NCI-H748 (cell line): ENCODE results near the gene HS3ST3B1.

Source experiments
- DNase-seq: peaks from one replicate; lab custom pipeline; 2025; ENCODE audit not compliant: unreplicated experiment; lab: John Stamatoyannopoulos, UW

Gene HS3ST3B1

GRCh38 chr17:14300575-14301278 lies at the start of gene HS3ST3B1:
TSS of gene HS3ST3B1 (plus strand) at chr17:14301081. CDS start at chr17:14301519, 438 bp downstream.
- DNase-seq = peak; percentile 99

- no peak for DNase-seq
Measured at GRCh38 chr17:14261406-14261805, 39.5 kb upstream of the HS3ST3B1 start.

- no peak for DNase-seq
Measured at GRCh38 chr17:14268264-14268663, 32.6 kb upstream of the HS3ST3B1 start.

- DNase-seq = no peak
Measured at GRCh38 chr17:14269473-14269872, 31.4 kb upstream of the HS3ST3B1 start.

- DNase-seq = no peak
Measured at GRCh38 chr17:14270508-14270907, 30.4 kb upstream of the HS3ST3B1 start.

- DNase-seq = no peak
Measured at GRCh38 chr17:14276535-14277250, 24.2 kb upstream of the HS3ST3B1 start.

- DNase-seq = no peak
Measured at GRCh38 chr17:14281530-14281929, 19.4 kb upstream of the HS3ST3B1 start.

- DNase-seq = no peak
Measured at GRCh38 chr17:14282726-14283125, 18.2 kb upstream of the HS3ST3B1 start.

GRCh38 chr17:14289162-14289561 lies 11.7 kb upstream of the HS3ST3B1 start:
- DNase-seq = no peak

GRCh38 chr17:14294876-14295275 lies 6.0 kb upstream of the HS3ST3B1 start:
- no peak for DNase-seq

- no peak for DNase-seq
Measured at GRCh38 chr17:14295676-14296075, 5.2 kb upstream of the HS3ST3B1 start.

GRCh38 chr17:14296166-14296910 lies 4.5 kb upstream of the HS3ST3B1 start:
- DNase-seq = no peak

GRCh38 chr17:14297161-14297851 lies 3.6 kb upstream of the HS3ST3B1 start:
- peak; percentile 34 for DNase-seq

- DNase-seq = no peak
Measured at GRCh38 chr17:14298221-14298946, 2.5 kb upstream of the HS3ST3B1 start.

GRCh38 chr17:14298947-14299279 lies 2.0 kb upstream of the HS3ST3B1 start:
- DNase-seq = no peak

GRCh38 chr17:14299280-14300141 lies 1.4 kb upstream of the HS3ST3B1 start:
- peak; percentile 26 for DNase-seq

GRCh38 chr17:14301279-14302090 lies 604 bp downstream of the HS3ST3B1 start:
- DNase-seq = peak; percentile 65

GRCh38 chr17:14302091-14302430 lies 1.2 kb downstream of the HS3ST3B1 start:
- DNase-seq = peak; percentile 57
